Measurements from ENCODE around the gene POLR2H.

DNA sequence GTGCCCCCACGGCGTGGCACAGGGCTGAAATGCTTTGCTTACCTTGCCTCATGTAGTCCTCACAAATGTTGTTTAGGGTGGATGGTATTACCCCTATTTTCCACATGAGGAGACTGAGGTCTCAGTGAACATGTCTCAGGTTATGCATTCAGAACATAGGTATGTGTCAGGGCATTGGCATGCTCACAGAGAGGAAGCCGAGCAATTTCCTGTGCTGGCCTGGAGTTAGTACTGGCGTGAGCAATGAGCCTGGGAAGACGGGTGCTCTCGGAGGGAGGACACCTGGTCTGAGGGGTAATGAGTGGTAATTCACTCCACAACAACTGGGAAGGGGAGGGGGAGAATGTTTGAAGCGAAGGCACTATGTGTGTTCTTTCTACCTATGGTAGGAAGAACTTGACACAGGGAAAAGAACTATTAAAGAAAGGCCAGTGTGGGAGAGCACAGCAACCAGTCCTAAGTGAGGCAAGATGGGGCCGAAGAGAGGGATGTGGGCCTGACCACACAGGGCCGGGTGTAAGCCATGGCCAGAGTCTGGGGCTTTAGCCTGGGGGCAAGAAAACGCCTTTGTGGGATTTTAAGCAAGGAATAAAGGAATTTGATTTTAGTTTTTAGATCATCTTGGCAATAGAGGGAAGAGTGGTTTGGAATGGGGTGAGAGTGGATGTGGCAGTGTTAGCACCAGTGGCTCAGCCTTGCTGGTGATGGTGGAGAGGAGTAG lies 29.0 kb upstream of the POLR2H start:
- TF ChIP-seq, protein P1, sequence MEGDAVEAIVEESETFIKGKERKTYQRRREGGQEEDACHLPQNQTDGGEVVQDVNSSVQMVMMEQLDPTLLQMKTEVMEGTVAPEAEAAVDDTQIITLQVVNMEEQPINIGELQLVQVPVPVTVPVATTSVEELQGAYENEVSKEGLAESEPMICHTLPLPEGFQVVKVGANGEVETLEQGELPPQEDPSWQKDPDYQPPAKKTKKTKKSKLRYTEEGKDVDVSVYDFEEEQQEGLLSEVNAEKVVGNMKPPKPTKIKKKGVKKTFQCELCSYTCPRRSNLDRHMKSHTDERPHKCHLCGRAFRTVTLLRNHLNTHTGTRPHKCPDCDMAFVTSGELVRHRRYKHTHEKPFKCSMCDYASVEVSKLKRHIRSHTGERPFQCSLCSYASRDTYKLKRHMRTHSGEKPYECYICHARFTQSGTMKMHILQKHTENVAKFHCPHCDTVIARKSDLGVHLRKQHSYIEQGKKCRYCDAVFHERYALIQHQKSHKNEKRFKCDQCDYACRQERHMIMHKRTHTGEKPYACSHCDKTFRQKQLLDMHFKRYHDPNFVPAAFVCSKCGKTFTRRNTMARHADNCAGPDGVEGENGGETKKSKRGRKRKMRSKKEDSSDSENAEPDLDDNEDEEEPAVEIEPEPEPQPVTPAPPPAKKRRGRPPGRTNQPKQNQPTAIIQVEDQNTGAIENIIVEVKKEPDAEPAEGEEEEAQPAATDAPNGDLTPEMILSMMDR (optimal IDR thresholded peaks at IDR 0.05 in 1 of 3, IDR thresholded peaks at IDR 0.05 in 1 of 3, conservative IDR thresholded peaks at IDR 0.05 in 1 of 3; ENCODE audit: extremely low read depth in 1 of 3, insufficient read depth in 2 of 3, low read length in 3 of 3): no peak
- no peak for TF ChIP-seq EZH2 (IDR thresholded peaks at IDR 0.05; ENCODE audit: low read length)
